Ishikawa (cell line): ENCODE measurements around the gene PDHA1.

Experiments
- CEBPB ChIP-seq: IDR thresholded peaks from 2 replicates; pipeline ENCODE4 v1.6.1; 2012
- CREB1 ChIP-seq: IDR thresholded peaks from 2 replicates; pipeline ENCODE4 v1.6.1; 2012; ENCODE audit warnings: low read depth
- EGR1 ChIP-seq: IDR thresholded peaks from 2 replicates; pipeline ENCODE4 v1.6.1; 2012
- EP300 ChIP-seq: IDR thresholded peaks from 2 replicates; pipeline ENCODE4 v1.6.1; 2012; ENCODE audit warnings: borderline replicate concordance
- FOXM1 ChIP-seq: IDR thresholded peaks from 2 replicates; pipeline ENCODE4 v1.6.1; 2012; ENCODE audit warnings: low read depth, borderline replicate concordance
- NFIC ChIP-seq: IDR thresholded peaks from 2 replicates; pipeline ENCODE4 v1.6.1; 2012
- RAD21 ChIP-seq: IDR thresholded peaks from 2 replicates; pipeline ENCODE4 v1.6.1; 2012; ENCODE audit warnings: low read depth
- TAF1 ChIP-seq: IDR thresholded peaks from 2 replicates; pipeline ENCODE4 v1.6.1; 2012; ENCODE audit warnings: low read depth, mild to moderate bottlenecking
- TCF12 ChIP-seq: IDR thresholded peaks from 2 replicates; pipeline ENCODE4 v1.6.1; 2012; ENCODE audit warnings: low read depth
- TEAD4 ChIP-seq: IDR thresholded peaks from 2 replicates; pipeline ENCODE4 v1.6.1; 2012
- YY1 ChIP-seq: IDR thresholded peaks from 2 replicates; pipeline ENCODE4 v1.6.1; 2012; ENCODE audit warnings: low read depth
- ZBTB7A ChIP-seq: IDR thresholded peaks from 2 replicates; pipeline ENCODE4 v1.6.1; 2012; ENCODE audit warnings: low read depth
- TF ChIP-seq, protein P1 (sequence below): IDR thresholded peaks from 2 replicates; pipeline ENCODE4 v1.6.1; 2012
- TF ChIP-seq, protein P2 (sequence below): IDR thresholded peaks from 2 replicates; pipeline ENCODE4 v1.6.1; 2012
- TF ChIP-seq, protein P3 (sequence below): IDR thresholded peaks from 2 replicates; pipeline ENCODE4 v1.6.1; 2012; ENCODE audit warnings: low read depth, mild to moderate bottlenecking

Gene PDHA1

DNA sequence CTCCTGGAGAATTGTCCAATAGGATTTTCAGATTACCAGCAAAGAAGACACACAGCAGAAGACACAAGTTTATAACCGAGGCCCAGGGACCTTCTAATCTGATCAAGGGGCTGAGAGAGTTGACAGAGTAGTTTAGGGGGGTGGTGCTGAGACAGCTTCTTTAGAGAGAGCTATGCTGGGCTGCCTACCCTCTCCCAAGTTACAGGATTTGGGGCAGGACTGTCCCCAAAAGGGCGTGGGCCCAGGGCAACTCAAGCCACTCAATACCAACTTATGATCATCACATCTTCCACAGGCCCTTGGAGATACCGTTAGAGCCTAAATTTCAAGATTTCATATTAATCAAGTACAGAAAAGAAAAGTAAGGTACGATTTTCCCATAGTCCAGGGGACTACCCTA lies 43.0 kb downstream of the PDHA1 start:
- no peak for TF ChIP-seq EGR1
- no peak for TF ChIP-seq EP300
- TF ChIP-seq RAD21: no peak
- no peak for TF ChIP-seq TCF12
- TF ChIP-seq, protein P1, sequence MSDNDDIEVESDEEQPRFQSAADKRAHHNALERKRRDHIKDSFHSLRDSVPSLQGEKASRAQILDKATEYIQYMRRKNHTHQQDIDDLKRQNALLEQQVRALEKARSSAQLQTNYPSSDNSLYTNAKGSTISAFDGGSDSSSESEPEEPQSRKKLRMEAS: no peak
- TF ChIP-seq NFIC: no peak
- TF ChIP-seq CREB1: no peak
- no peak for TF ChIP-seq TEAD4
- TF ChIP-seq, protein P2, sequence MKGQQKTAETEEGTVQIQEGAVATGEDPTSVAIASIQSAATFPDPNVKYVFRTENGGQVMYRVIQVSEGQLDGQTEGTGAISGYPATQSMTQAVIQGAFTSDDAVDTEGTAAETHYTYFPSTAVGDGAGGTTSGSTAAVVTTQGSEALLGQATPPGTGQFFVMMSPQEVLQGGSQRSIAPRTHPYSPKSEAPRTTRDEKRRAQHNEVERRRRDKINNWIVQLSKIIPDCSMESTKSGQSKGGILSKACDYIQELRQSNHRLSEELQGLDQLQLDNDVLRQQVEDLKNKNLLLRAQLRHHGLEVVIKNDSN: no peak
- TF ChIP-seq YY1: no peak
- TF ChIP-seq CEBPB: no peak
- TF ChIP-seq FOXM1: no peak
- TF ChIP-seq, protein P3, sequence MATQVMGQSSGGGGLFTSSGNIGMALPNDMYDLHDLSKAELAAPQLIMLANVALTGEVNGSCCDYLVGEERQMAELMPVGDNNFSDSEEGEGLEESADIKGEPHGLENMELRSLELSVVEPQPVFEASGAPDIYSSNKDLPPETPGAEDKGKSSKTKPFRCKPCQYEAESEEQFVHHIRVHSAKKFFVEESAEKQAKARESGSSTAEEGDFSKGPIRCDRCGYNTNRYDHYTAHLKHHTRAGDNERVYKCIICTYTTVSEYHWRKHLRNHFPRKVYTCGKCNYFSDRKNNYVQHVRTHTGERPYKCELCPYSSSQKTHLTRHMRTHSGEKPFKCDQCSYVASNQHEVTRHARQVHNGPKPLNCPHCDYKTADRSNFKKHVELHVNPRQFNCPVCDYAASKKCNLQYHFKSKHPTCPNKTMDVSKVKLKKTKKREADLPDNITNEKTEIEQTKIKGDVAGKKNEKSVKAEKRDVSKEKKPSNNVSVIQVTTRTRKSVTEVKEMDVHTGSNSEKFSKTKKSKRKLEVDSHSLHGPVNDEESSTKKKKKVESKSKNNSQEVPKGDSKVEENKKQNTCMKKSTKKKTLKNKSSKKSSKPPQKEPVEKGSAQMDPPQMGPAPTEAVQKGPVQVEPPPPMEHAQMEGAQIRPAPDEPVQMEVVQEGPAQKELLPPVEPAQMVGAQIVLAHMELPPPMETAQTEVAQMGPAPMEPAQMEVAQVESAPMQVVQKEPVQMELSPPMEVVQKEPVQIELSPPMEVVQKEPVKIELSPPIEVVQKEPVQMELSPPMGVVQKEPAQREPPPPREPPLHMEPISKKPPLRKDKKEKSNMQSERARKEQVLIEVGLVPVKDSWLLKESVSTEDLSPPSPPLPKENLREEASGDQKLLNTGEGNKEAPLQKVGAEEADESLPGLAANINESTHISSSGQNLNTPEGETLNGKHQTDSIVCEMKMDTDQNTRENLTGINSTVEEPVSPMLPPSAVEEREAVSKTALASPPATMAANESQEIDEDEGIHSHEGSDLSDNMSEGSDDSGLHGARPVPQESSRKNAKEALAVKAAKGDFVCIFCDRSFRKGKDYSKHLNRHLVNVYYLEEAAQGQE: no peak
- no peak for TF ChIP-seq ZBTB7A
- no peak for TF ChIP-seq TAF1

DNA sequence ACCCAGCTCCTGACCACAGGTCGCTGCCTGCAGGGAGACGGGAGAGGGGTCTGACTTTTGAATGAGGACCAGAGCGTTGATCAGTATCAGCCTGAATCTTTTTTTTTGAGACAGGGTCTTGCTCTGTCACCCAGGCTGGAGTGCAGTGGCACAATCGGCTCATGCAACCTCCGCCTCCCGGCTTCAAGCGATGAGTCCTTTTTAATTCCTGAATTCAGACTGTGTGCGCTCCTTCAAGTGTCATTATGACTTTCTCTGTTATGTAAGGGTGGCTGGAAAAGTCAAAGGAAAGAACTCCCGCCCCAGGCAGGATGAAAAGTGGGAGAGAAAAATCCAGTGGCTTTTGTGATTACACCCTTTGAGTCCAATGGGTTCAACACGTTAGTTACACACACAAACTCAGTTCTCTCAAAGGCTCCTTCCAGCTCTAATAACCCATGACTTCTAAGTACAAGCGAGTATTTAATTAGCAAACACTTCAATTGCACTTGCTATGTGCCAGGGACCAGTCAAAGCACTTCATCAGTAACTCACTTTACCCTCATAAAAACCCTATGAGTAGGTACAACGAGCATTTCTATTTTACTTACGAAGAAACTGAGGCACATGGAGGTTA lies 44.4 kb downstream of the PDHA1 start:
- TF ChIP-seq TCF12: no peak
- no peak for TF ChIP-seq EP300
- TF ChIP-seq CREB1: no peak
- TF ChIP-seq, protein P2: no peak
- TF ChIP-seq CEBPB: no peak
- no peak for TF ChIP-seq ZBTB7A
- TF ChIP-seq TAF1: no peak
- no peak for TF ChIP-seq YY1
- TF ChIP-seq TEAD4: no peak
- TF ChIP-seq, protein P1: no peak
- TF ChIP-seq, protein P3: no peak
- no peak for TF ChIP-seq RAD21
- TF ChIP-seq FOXM1: no peak
- TF ChIP-seq EGR1: no peak
- TF ChIP-seq NFIC: no peak

DNA sequence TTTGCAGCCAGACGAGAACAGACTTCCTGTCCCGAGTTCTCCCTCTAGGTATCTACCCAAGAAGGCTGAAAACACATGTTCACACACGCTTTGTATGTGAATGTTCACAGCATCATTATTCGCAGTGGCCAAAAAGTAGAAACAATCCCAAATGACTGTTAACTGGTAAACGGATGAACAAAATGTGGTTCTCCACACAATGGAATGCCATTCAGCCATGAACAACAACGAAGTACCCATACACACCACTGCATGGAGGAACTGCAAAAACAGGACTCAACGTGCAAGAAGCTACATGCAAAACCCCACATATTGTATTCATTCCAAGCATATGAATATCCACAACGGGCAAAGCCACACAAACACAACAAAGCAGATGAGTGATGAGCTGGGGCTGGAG lies 45.0 kb downstream of the PDHA1 start:
- no peak for TF ChIP-seq TAF1
- no peak for TF ChIP-seq TEAD4
- no peak for TF ChIP-seq ZBTB7A
- no peak for TF ChIP-seq TCF12
- no peak for TF ChIP-seq FOXM1
- TF ChIP-seq, protein P1: no peak
- no peak for TF ChIP-seq EGR1
- TF ChIP-seq, protein P2: no peak
- TF ChIP-seq EP300: no peak
- TF ChIP-seq YY1: no peak
- TF ChIP-seq, protein P3: no peak
- no peak for TF ChIP-seq RAD21
- TF ChIP-seq CEBPB: no peak
- TF ChIP-seq CREB1: no peak

DNA sequence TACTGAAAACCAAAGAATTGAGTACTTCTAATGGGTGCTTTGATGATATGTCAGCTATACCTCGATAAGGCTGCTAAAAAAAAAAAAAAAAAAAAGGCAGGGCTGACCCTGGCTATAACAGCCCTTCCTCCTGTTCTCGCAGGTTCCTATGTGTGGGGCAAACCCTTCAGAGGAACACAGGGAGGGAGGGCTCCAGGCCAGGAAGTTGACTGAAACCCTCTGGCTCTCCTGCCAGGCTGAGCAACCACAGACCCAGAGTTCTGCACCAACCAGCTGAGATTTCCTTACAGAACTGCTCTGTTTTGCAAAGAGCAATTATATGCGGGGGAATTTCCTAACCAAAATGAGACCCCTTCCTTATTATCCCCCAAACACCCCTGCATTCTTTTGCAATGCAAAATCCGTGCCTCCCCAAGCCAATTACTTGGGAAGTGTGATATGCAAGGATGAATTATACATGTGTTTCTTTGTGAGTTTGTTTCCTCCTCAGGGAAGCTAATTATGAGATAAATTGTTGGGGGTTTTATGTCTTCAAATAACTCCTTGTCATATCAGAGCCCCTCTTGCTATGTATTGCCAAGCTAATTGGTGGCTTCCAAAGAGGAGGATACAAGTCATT lies 45.6 kb downstream of the PDHA1 start:
- TF ChIP-seq, protein P1: no peak
- TF ChIP-seq CREB1 (no peak), YY1 (no peak), TCF12 (no peak), TAF1 (no peak)
